ENCODE measurements around the gene DPP6. TPM values are rescaled to one million over a fixed set of nuclear protein-coding genes. Genes with fewer than 3 reads are reported as not detected.

DPP6 gene
- total and polyA plus RNA-seq, 2 of the 8 experiments (the other 6 are each of a cell fraction or from before 2014, with no cell fraction given): 4.7 to 6.8 TPM

GRCh38 chr7:154865984-154866685 is 813.9 kb downstream of the DPP6 start (continued):
- TF ChIP-seq POLR2A (IDR thresholded peaks at IDR 0.05; ENCODE audit: control extremely low read depth in 1 of 2, low read depth in 2 of 2, low read length in 2 of 2) (no peak), FOSL1 (IDR thresholded peaks at IDR 0.05; ENCODE audit: insufficient read depth, low read depth, low read length) (no peak)
